GM12801 (cell line): ENCODE measurements around the gene SIRT3.
"Not testable (repeated sequence)": the region's sequence is repeated elsewhere in the genome, so short reads cannot be mapped to it uniquely, and the experiment has no call there.

Source experiments
- CTCF ChIP-seq: IDR thresholded peaks from one replicate; pipeline ENCODE4 v1.5.1; 2011; ENCODE audit warnings: control low read depth; ENCODE audit not compliant: insufficient read length; ENCODE audit errors: extremely low read depth

Gene SIRT3

GRCh38 chr11:199004-199581, 37.0 kb downstream of the SIRT3 start:
- TF ChIP-seq CTCF: no peak

GRCh38 chr11:198236-198806, 37.8 kb downstream of the SIRT3 start:
- TF ChIP-seq CTCF: no peak

GRCh38 chr11:197741-198235, 38.4 kb downstream of the SIRT3 start:
- no peak for TF ChIP-seq CTCF

GRCh38 chr11:196786-197731, 39.1 kb downstream of the SIRT3 start:
- no peak for TF ChIP-seq CTCF

- not testable (repeated sequence) for TF ChIP-seq CTCF
Observed at GRCh38 chr11:192674-193128, 43.4 kb downstream of the SIRT3 start, which contains the start of gene SCGB1C1. Gene SCGB1C1 (plus strand): TSS chr11:193078. CDS start chr11:193100, 22 bp downstream.
